Activated CD8-positive, alpha-beta memory T cell treated with anti-CD3 and anti-CD28 coated beads for 24 hours (primary cell): Measurements from ENCODE around the gene AIG1.
"Not testable (repeated sequence)": the region's sequence is repeated elsewhere in the genome, so short reads cannot be mapped to it uniquely, and the experiment has no call there.

Source experiments
- DNase-seq: peaks from one replicate; pipeline ENCODE4 v3.0.0-alpha.2; 2020

AIG1 gene

GRCh38 chr6:143243786-143244185 is 183.1 kb downstream of the AIG1 start:
- no peak for DNase-seq

- DNase-seq, result no peak
Measured at GRCh38 chr6:143245656-143246055, 185.0 kb downstream of the AIG1 start.

GRCh38 chr6:143246166-143246775 is 185.6 kb downstream of the AIG1 start:
- not testable (repeated sequence) for DNase-seq

DNA sequence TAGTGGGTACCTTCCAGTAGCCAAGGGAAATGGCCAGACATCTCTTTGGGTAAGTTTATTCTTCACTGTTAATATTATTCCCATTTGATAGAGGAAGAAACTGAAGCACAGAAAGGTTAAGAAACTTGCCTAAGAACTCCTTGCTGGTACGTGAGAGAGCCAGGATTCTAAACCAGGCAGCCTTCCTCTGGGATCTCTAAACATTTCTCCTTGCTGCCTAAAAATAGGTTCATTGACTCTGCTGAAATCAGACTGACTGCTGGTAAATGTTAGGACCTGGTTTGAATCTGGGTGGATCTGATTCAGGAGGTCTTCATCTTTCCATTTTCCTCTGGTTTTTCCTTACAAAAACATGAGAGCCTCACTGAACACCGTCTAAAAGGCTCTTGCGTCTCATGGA is 186.9 kb downstream of the AIG1 start:
- no peak for DNase-seq

DNA sequence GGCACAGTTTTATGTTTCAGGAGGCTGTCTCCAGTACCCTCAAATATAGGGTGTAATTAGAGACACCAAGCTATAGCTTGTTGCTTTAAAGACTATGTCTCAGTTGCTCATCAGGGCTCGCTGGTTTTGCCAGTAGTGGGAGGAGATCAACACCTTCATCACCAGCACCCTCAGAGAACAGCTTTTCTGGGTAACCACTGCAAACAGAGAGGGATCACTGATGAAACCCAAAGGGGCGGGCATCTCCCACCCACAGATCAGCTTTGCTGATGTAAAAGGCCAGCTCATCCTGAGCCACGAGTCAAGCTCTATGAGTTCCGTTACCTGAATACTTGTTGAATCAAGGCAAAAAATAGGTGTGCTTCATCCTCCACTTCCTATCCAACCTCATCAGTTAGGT is 187.7 kb downstream of the AIG1 start:
- no peak for DNase-seq

GRCh38 chr6:143251288-143251687 is 190.6 kb downstream of the AIG1 start:
- no peak for DNase-seq

DNA sequence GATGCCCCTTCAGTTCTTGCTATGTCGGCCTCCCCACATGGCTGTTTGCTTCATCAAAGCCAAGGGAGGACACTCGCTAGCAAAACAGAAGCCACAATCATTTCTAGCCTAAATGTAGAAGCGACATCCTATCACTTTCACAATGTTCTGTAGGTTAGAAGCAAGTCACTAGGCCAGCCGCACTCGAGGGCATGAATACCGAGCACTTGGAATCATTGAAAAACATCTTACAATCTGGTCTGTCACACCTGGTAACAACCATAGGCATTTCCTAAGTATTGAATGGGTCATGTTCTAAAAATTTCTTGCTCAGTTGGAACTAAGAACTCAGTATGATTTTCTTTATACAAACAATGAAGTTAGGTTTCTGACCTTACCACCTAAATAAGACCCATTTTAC is 192.3 kb downstream of the AIG1 start:
- no peak for DNase-seq

- no peak for DNase-seq
Measured at GRCh38 chr6:143253586-143253985, 192.9 kb downstream of the AIG1 start.

GRCh38 chr6:143258945-143259344 is 198.3 kb downstream of the AIG1 start:
- no peak for DNase-seq

DNA sequence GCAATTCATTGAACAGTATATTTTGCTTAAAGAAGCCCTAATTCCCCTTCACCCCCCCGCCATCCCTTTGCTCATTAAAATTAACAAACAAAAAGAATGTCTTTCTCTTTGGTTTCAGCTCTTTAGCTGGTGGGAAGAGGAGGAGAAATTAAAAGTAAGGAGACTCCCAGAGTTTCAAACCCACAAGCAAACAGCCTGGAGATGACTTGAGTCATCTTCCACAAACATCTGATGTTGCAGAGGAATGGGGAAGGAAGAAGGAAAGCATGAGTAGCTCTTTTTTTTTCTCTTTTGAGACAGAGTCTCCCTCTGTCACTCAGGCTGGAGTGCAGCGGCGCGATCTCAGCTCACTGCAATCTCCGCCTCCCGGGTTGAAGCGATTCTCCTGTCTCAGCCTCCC is 200.2 kb downstream of the AIG1 start:
- DNase-seq, result no peak

DNA sequence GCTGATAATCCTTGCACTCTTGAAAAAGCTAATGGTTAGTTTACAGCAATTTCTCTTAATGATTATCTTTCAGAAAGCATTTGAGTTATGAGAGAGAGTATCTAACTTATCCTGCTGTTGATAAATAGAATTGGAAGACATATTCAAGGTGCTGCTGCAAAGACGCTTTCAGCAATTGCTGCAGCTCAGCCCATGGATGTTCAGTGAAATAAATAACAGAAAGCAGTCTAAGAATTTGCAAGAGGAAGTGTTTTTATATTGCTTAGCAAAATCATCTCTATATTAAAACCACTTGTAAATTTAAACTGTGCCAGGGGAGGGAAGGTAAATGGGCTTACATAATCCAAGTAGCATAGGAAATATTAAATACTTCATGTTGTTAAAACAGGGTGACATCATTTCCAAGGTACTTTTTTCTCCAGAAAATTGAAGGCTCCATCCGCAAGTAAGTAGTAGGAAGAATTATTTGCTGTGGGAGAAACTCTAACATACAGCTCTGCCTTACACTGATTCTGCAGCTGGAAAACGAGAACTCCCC is 201.3 kb downstream of the AIG1 start:
- no peak for DNase-seq

DNA sequence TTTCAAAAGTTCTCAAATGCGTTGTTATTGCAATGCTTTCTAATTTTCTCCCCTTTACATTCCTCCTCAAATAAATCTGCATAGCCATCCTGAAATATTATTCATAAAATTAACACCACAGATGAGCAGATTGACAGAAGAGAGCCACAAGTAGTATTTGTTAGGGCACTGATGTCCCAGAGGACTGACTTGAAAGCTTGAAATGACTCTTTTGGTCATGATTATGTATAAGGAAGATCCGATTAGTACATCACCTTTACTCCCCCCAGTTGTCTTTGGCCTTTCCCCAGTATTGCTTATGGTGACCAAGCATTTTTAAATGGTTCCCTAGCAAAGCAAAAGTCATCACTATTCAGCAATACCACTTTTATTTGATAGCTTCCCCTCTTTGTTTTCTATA is 202.2 kb downstream of the AIG1 start:
- DNase-seq, result no peak

- no peak for DNase-seq
Measured at GRCh38 chr6:143264379-143264778, 203.7 kb downstream of the AIG1 start.

DNA sequence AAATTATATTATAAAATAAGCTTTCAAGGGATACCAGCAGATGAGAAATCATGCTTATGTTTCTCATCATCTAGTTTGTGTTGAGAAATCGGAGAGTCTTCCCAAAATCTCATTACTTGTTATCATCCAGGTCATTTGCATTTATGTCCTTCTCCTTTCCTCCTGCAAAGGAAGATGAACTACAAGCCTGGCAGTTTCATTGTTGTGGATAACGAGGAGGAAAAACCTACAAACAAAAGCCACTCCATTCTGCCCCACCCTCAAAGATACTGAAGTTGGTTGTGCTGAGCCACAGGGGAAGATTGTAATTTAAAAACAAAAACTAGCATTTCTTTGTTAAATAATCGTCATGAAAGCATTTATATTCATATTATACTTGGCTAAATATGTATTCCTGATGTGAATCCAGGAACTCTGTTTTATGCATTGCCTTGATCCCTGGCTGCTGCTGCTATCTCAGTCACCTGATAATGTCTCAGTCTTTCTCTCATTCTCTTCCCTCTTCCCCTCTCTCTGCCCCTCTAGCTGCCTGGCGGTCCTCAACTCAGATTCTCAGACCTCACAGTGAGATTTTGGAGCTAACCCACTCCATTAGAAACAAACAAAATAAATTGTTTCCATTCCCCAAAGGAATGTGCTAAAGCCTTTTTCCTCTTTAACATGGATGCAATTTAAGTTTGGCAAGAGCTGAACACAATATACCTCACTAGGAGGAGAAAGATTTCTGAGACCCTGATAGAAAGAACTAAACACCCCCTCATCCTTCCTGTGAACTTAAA is 204.5 kb downstream of the AIG1 start:
- no peak for DNase-seq

GRCh38 chr6:143267760-143268159 is 207.1 kb downstream of the AIG1 start:
- no peak for DNase-seq

DNA sequence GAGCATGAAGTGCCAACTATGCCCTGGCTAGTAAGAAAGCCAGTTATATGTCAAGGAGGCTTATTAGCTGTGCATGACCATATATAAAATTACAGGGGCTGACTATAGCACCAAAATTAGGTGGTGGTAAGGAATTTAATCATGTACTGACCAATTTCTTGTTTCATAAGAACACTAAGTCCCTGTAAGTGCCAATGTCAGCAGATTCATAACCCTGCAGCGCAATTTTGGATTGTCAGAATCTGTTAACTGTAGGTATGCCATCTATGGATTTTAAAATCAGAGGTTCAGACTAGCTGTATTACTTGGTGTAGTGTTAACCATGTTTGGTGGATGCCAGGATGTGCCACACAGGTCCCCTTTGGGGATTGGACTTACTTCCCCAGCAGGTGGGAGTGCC is 207.8 kb downstream of the AIG1 start:
- no peak for DNase-seq

DNA sequence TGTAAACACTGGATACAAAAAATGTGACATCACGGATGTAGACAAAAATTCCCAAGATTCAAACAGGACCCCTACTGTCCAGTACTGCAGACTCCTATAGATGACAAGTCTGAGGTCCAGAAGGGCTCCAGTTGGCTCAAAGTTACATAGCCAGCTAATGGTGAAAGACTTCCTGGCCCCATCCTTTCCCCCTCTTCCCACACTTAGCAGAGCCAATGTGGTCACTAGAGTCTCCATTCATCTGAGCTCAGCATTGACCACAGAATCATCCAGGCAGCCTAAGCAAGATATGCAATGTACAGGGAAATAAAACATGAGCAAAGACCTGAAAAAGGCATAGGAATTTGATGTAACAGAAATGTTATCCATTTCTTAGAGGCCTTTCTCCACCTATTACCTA is 209.3 kb downstream of the AIG1 start:
- DNase-seq, result no peak

DNA sequence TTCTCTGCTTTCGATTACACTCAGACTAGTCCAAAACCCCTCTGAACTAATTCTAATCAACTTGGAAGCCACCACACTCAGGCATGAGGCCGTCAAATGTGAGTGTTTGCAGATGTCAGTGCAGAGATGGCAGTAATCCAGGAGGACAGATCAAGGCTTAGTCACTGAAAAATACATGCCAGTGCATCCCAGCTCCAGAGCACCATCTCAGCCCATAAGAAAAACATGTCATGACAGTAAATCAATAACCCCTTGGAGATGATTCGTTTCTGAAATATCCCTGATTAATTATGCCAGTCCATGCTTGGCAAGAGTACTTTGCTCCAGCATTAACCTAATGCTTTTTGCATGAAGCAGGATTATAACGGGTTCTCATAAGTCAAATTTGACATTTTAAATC is 210.3 kb downstream of the AIG1 start:
- no peak for DNase-seq

- DNase-seq, result no peak
Measured at GRCh38 chr6:143276436-143276835, 215.7 kb downstream of the AIG1 start.

DNA sequence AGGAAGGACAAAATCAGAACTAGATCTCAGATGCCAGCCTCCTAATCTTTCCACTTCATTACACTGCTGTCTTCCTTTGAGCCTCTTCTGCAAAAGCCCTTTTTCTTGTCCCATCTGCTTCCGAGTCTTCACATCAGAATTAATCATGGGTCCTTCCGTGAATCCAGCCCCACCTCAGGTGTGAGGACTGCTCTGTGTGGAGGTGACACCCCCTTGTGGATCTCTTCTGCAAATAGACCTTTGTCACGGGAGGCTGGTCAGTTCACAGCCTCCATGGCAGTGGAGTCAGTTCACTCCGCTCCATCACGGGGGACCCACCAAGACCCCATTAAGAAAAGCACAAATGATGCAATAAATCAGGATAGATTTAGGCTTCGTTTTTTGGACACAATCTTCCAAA is 218.7 kb downstream of the AIG1 start:
- DNase-seq, result no peak

GRCh38 chr6:143283887-143284645 is 223.4 kb downstream of the AIG1 start:
- no peak for DNase-seq

GRCh38 chr6:143286251-143286795 is 225.6 kb downstream of the AIG1 start:
- no peak for DNase-seq

DNA sequence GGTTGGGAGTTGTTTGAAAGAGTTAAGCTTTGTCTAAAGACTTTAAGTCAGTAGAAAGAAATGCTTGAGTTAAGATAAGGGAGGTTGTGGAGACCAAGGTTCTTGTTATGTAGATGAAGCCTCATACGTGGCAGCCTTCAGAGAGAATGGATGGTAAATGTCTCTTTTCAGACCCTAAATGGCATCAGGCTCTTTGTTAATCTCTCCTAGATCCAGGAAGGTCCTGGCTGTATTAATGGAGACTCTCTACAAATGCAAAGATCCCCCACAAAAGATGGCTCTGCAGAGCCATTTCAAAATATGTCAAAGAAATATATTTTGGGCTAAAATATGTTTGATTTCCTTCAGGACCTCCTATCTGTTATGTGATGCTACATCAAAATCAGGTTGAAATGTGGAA is 228.2 kb downstream of the AIG1 start:
- DNase-seq, result no peak

- DNase-seq, result no peak
Measured at GRCh38 chr6:143290206-143290605, 229.5 kb downstream of the AIG1 start.
